ENCODE measurements around the gene ZBTB17. TPM values are rescaled to one million over a fixed set of nuclear protein-coding genes. Genes with fewer than 3 reads are reported as not detected.

The ZBTB17 gene
- total RNA-seq, 1 experiment from 2014 or later, result 22.1 TPM

- Mint-ChIP-seq H3K9me3 (ENCODE audit: low read depth, unreplicated experiment) (no peaks in the 10 kb centered on the region), H3K4me1 (ENCODE audit: low read depth, unreplicated experiment) (no peaks in the 10 kb centered on the region), H3K36me3 (ENCODE audit: insufficient read depth, unreplicated experiment) (peaks cover 59% of the 10 kb centered on the region), H3K4me3 (ENCODE audit: low read depth, unreplicated experiment) (no peak overlapping the region), H3K27me3 (ENCODE audit: unreplicated experiment) (no peaks in the 10 kb centered on the region), H3K27ac (ENCODE audit: unreplicated experiment) (no peak overlapping the region)
- TSS peak; percentile 18 for BruUV-seq (replicated peaks)
- no peak for DNase-seq
- no peak for TF ChIP-seq CTCF (IDR thresholded peaks at IDR 0.05; ENCODE audit: unreplicated experiment)
- CTCF ChIA-PET, result no interaction called here
- intact Hi-C loops (cut with micrococcal nuclease; ENCODE audit: unreplicated experiment), result no loop called here
Measured at GRCh38 chr1:15939181-15940109, 36.5 kb downstream of the ZBTB17 start.

GRCh38 chr1:15938628-15939161 lies 37.2 kb downstream of the ZBTB17 start:
- CTCF ChIA-PET, result no interaction called here
- intact Hi-C loops (cut with micrococcal nuclease; ENCODE audit: unreplicated experiment), result no loop called here
- Mint-ChIP-seq H3K4me1 (ENCODE audit: low read depth, unreplicated experiment) (no peaks in the 10 kb centered on the region), H3K4me3 (ENCODE audit: low read depth, unreplicated experiment) (no peak overlapping the region), H3K36me3 (ENCODE audit: insufficient read depth, unreplicated experiment) (peaks cover 58% of the 10 kb centered on the region), H3K27me3 (ENCODE audit: unreplicated experiment) (no peaks in the 10 kb centered on the region), H3K9me3 (ENCODE audit: low read depth, unreplicated experiment) (no peaks in the 10 kb centered on the region), H3K27ac (ENCODE audit: unreplicated experiment) (no peak overlapping the region)
- DNase-seq, result no peak
- no peak for TF ChIP-seq CTCF (IDR thresholded peaks at IDR 0.05; ENCODE audit: unreplicated experiment)
- BruUV-seq (replicated peaks), result no TSS peak

GRCh38 chr1:15937706-15938168 lies 38.2 kb downstream of the ZBTB17 start:
- no peak overlapping the region for H3K4me3 Mint-ChIP-seq (ENCODE audit: low read depth, unreplicated experiment)
- no peaks in the 10 kb centered on the region for H3K9me3 Mint-ChIP-seq (ENCODE audit: low read depth, unreplicated experiment)
- TF ChIP-seq CTCF (IDR thresholded peaks at IDR 0.05; ENCODE audit: unreplicated experiment), result no peak
- no peaks in the 10 kb centered on the region for H3K4me1 Mint-ChIP-seq (ENCODE audit: low read depth, unreplicated experiment)
- CTCF ChIA-PET, result interaction anchor here (0.6 to 1.0 kb wide), 2 partner anchors 10 to 123 kb away, joined by 3 read pairs; no protein-coding TSS in a partner anchor
- H3K27me3 Mint-ChIP-seq (ENCODE audit: unreplicated experiment), result no peaks in the 10 kb centered on the region
- BruUV-seq (replicated peaks), result no TSS peak
- peaks cover 65% of the 10 kb centered on the region for H3K36me3 Mint-ChIP-seq (ENCODE audit: insufficient read depth, unreplicated experiment)
- peak overlapping the region; percentile 77 for H3K27ac Mint-ChIP-seq (ENCODE audit: unreplicated experiment)
- intact Hi-C loops (cut with micrococcal nuclease; ENCODE audit: unreplicated experiment), result no loop called here
- DNase-seq, result no peak

- H3K27ac Mint-ChIP-seq (ENCODE audit: unreplicated experiment), result peak overlapping the region; percentile 77
- intact Hi-C loops (cut with micrococcal nuclease; ENCODE audit: unreplicated experiment), result no loop called here
- no peaks in the 10 kb centered on the region for H3K27me3 Mint-ChIP-seq (ENCODE audit: unreplicated experiment)
- BruUV-seq (replicated peaks), result no TSS peak
- H3K36me3 Mint-ChIP-seq (ENCODE audit: insufficient read depth, unreplicated experiment), result peaks cover 65% of the 10 kb centered on the region
- H3K4me1 Mint-ChIP-seq (ENCODE audit: low read depth, unreplicated experiment), result no peaks in the 10 kb centered on the region
- no peak for TF ChIP-seq CTCF (IDR thresholded peaks at IDR 0.05; ENCODE audit: unreplicated experiment)
- CTCF ChIA-PET, result interaction anchor here (0.6 to 1.0 kb wide), 2 partner anchors 11 to 122 kb away, joined by 3 read pairs; no protein-coding TSS in a partner anchor
- no peak for DNase-seq
- H3K9me3 Mint-ChIP-seq (ENCODE audit: low read depth, unreplicated experiment), result no peaks in the 10 kb centered on the region
- no peak overlapping the region for H3K4me3 Mint-ChIP-seq (ENCODE audit: low read depth, unreplicated experiment)
Measured at GRCh38 chr1:15937146-15937545, 38.8 kb downstream of the ZBTB17 start.
